Activated naive CD4-positive, alpha-beta T cell treated with Interleukin-2 at 50 U/mL for 16 hours (primary cell): ENCODE data around the gene DHX8.
"Not testable (repeated sequence)": the region's sequence is repeated elsewhere in the genome, so short reads cannot be mapped to it uniquely, and the experiment has no call there.

Experiments
- DNase-seq: peaks from one replicate; pipeline ENCODE4 v3.0.0-alpha.2; 2020

The DHX8 gene

DNA sequence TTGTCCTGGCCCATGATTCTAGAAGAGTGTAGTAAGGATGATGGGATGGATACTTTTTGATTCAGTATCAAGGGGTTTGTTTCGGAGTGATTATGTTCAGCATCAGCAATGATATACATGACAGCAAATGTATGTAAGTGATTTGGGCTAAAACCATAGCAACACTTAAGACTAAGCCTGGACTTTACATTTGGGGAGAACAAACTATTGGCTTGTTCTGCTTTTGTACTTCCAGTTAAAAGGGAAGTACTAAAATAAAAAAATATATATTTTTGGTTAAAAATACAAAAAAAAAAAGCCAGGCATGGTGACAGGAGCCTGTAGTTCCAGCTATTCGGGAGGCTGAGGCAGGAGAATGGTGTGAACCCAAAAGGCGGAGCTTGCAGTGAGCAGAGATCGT lies 20.5 kb upstream of the DHX8 start:
- DNase-seq = no peak

DNA sequence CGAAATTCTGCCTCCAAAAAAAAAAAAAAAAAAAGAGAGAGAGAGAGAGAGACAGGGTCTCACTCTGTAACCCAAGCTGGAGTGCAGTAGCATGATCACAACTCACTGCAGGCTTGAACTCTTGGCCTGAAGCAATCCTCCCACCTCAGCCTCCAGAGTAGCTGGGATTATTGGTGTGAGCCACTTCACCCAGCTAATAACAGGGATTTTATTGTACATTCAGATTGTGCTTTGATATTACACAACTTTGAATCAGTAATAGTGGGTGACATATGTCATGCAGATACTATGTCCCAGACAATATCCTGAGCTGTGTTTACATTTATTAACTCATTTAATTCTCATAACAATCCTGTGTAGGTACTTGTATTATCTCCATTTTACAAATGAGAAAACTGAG lies 19.7 kb upstream of the DHX8 start:
- no peak for DNase-seq

DNA sequence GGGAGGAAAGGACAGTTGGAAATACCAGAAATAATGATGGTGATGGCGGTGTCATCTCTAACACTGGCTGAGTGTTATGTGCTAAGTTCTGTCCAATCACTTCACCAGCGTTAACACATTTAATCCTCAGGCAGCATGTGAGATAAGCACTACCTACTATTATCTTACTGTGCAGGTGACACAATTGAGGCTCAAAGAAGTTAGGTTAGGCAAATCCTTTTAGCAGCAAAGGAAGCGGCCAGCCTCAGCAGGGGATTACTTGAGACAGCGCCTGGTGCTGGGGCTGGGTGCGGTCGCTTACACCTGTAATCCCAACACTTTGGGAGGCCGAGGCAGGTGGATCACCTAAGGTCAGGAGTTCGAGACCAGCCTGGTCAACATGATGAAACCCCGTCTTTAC lies 18.7 kb upstream of the DHX8 start:
- DNase-seq = no peak

DNA sequence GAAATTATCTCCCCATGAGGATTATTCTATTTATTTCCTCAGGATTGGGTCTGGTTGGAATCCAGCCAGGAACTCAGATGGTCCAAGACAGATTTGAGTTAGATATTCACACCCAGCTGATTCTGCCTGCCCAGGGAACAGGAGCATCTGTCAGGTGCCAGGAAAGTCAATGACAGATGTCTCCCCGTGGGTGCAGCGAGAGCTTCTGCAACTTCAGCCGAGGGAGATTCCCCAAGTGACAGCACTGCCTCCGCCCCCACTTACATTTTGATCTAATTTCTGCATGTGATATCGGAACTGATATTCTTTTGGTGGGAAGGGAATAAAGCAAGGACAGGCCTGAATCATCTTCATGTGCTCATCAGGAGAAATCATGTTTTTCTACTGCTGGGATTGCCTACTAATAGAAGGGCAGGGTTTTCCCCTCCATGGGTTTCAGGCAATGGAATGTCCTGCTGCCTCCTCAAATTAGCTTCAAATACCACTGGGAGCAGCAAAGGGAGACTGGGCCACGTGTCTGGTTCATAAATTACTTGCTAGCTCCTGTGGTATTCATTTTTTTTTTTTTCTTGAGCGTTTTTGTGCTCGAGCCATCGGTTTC lies 15.7 kb upstream of the DHX8 start:
- no peak for DNase-seq

DNA sequence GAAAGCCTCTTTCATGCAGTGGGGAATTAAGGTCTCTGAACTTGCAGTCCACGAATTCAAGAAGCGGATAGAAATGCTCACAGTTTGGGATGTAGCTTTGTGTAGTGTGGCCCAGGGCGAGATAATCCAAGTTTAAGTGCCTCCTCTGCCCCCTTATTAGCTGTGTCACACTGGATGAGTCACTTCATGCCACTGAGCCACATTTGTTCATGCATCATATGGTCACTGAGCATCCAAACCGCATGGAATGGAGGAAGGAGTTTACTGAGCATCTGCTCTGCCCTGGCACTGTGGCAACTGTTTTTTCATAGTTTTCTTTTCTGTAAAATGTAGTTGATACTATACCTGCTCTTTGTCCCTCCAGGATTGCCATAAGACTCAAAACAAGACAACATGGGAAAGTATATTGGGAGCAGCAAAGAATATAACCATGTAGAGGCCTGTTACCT lies 15.1 kb upstream of the DHX8 start:
- DNase-seq = no peak

DNA sequence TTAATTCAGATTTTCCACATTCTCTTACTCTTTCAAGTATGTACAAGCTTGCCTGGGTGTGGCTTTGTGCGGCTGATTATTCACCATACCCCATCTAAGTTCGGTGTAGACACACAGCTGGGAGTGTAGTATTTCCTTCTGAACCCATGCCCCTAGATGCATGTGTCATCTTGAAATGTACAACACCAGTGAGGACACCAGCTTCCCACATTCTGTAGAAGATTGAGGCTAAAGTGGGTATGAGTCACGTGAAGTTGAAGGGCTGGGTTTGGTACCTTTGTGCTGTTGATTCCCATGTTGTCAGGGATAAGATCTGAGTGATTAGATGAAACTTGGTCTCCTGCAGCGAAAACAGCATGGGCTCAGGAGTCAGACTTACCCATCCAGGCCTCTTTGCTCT lies 14.6 kb upstream of the DHX8 start:
- DNase-seq = no peak

DNA sequence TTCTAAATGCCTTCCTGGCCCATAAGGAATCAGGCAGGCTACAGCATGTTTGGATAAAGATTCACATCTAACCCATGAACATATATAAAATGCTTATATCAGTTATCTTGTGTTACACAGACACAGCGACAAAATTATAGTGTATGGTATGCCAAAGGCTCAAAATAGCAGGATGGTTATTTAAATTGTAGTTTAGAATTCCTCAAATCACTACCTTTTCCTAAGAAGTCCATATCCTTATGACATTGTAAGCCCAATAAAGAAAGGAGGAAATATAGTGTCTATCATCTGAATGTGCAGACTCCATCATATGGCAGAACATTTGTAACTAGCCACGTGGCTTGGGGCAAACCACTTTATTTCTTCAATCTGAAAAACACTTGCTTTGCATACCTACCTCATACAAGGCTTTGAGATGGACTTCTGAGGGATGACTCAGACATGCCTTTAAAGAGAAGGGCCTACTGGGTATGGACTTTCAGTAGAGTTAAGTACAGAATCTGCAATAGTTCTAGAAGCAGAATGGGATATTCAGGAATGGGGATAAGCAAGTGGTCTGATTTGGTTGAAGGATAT lies 12.1 kb upstream of the DHX8 start:
- DNase-seq = no peak

DNA sequence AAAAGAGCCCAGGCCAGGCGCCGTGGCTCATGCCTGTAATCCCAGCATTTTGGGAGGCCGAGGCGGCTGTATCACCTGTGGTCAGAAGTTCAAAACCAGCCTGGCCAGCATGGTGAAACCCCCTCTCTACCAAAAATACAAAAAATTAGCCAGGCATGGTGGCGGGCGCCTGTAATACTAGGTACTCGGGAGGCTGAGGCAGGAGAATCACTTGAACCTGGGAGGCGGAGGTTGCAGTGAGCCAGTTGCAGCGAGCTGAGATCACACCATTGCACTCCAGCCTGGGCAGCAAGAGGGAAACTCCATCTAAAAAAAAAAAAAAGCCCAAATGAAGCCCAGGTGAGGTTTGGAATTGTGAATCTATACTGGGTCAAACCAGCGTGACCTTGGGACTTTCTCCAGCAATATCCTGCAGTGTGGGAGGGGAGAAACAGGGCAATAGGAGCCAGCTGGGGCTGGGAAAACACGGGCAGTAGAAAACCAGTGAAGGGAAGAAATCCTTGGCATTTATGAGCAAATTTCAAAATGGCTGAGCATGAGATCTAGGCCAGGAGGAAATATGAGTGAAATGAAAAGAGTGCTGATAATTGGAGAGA lies 8.2 kb upstream of the DHX8 start:
- DNase-seq = no peak

DNA sequence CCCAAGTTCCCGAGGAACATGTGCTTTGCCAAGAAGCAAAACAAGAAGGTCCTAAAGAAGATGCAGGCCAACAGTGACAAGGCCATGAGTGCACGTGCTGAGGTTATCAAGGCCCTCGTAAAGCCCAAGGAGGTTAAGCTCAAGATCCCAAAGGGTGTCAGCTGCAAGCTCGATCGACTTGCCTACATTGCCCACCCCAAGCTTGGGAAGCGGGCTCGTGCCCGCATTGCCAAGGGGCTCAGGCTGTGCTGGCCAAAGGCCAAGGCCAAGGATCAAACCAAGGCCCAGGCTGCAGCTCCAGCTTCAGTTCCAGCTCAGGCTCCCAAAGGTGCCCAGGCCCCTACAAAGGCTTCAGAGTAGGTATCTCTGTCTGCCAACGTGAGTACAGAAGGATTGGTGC lies 7.5 kb upstream of the DHX8 start:
- DNase-seq = not testable (repeated sequence)

DNA sequence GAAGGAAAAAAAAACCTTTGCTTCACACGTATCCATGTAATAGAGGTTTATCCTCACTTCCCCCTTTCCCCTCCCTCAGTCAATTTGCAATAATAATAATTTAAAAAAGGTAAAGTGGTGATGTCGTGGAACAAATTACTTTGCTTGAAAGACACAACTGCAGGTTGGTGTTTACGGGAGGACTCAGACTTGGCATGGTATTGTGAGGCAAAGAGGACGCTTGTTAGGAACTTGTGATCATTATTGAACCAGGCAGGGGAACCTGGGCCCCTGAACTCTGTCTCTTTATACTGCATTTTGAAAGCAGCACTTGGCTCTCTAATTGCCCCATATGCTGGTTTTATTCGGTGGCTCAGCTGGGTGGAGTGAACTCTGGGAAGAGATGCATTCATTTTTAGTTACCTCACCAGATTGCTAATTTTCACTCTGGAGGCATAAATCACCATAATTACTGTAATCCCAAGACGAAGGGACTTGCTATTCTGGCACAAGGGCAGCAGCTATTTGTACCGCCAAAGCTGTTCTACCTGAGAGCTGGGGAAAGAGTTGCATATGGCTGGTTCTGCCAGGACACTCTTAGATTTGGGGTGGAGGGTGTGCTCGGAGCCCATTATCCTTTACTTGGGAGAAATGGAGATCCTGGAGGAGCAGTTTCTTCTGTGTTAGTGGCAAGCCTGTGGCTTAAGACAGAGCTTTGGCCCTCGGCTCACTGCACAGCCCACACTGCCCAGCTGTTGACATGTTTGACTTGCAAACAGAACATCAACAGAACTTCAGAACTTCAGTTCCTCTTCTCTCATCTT lies 5.7 kb upstream of the DHX8 start:
- DNase-seq = no peak

DNA sequence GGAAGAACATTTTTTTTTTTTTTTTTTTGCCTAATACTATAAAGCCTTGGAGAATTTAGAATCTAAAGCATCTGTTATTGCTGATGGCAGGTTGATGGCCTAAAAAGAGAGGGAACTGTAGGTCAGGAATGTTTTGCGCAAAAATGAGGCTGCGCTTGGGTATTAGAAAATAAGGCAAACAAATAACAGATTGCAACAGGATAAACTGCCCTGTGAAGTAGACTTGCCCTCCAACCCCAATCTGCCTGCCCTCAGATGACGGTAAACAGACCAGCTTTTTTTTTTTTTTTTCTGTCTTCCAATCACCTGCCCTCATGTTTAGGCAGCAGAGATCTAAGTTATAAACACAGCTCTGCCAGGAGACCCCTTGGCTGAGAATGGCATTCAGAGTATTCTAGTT lies 3.8 kb upstream of the DHX8 start:
- DNase-seq = no peak

DNA sequence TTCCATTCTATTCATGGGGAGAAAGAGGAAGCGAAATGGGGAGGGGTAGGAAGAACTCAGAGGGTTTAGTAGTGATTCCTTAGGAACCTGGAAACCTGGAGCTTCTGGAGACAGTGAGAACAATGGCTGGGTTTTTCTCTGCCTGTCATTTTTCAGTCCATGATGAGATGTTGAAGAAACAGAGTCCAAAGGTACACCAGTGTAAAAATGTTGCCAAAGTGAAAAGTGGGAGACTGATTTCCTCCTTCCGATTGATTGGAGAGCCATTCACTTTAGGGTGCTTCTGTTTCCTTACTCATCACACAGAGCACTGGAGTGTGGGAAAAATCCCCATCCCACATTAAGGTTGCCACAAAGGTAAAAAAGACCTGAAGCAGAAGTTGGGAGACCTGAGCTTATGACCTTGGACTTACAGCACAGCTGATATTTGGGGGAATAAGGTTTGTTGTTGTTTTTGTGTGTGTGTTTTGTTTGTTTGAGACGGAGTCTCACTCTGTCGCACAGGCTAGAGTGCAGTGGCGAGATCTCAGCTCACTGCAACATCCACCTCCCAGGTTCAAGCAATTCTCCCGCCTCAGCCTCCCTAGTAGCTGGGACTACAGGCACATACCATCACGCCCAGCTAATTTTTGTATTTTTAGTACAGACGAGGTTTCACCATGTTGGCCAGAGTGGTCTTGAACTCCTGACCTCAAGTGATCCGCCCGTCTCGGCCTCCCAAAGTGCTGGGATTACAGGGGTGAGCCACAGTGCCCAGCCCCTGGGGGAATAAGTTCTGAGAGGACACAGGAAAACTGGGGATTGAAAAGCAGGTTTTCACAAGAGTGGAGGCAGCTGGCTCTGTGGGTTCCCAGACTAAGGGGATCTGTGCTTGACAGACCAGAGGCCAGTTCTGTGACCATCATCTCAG lies 1.4 kb upstream of the DHX8 start:
- DNase-seq = no peak

DNA sequence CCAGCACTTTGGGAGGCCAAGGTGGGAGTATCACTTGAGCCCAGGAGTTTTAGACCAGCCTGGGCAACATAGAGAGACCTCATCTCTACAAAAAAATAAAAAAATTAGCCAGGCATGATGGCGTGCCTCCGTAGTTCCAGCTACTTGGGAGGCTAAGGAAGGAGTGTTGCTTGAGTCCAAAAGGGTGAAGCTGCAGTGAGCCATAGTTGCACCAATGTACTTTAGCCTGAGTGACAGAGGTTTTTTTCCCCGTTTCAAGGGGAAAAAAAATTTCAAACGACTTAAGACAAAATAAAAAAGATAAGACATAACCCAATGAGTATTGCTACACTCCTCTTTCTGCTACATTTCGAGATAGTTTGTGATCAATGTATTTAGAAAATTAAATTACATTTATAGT lies 6.8 kb downstream of the DHX8 start:
- DNase-seq = no peak

DNA sequence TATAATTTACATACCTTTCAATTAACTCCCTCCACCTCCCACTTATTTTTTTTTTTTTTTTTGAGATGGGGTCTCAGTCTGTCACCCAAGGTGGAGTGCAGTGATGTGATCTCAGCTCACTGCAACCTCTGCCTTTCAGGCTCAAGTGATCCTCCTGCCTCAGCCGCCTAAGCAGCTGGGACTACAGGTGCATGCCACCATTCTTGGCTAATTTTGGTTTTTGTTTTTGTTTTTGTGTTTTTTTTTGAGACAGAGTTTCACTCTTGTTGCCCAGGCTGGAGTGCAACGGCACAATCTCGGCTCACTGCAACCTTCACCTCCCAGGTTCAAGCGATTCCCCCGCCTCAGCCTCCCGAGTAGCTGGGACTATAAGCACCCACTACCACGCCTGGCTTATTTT lies 25.7 kb downstream of the DHX8 start:
- DNase-seq = not testable (repeated sequence)

DNA sequence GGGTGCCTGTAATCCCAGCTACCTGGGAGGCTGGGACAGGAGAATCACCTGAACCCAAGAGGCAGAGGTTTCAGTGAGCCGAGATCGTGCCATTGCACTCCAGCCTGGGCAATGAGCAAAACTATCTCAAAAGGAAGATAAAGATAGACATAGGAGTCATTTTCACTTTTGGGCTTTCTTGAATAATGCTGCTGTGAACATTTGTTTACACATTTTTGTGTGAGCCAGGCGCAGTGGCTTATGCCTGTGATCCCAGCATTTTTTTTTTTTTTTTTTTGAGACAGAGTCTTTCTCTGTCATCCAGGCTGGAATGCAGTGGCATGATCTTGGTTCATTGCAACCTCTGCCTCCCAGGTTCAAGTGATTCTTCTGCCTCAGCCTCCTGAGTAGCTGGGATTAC lies 27.4 kb downstream of the DHX8 start:
- DNase-seq = not testable (repeated sequence)

DNA sequence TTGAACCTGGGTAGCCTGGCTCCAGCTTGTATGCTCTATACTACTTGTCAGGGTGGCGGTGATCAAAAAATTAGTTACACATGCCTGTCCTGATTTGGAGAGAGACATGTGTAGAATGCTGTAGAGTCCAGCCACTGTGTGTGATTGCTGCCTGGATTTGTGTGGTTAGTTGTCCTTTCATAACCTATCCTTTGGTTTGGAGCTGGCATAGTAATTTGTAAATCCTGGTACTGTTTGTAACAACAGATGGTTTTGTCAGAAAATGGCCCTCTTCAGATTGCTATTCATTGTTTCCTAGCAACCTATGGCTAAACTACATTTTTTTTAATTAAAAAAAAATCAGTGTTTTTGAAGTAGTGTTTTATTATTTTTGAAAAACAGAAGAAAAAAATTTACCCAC lies 31.9 kb downstream of the DHX8 start:
- DNase-seq = no peak

DNA sequence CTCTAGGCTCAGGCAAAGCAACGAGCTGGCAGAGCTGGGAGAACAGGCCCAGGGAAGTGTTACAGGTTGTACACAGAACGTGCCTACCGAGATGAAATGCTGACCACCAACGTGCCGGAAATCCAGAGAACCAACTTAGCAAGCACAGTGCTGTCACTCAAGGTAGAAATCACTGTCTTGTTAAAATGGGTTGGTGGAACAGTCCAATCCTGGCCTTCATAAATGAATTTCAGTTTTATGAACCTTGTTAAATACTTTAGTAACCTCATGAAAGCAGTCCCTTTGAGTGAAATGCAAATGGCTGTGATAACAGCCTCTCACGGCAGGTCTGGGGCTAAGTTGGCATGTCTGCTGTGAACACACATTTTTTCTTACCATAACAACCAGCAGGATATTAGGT lies 33.4 kb downstream of the DHX8 start:
- DNase-seq = no peak

DNA sequence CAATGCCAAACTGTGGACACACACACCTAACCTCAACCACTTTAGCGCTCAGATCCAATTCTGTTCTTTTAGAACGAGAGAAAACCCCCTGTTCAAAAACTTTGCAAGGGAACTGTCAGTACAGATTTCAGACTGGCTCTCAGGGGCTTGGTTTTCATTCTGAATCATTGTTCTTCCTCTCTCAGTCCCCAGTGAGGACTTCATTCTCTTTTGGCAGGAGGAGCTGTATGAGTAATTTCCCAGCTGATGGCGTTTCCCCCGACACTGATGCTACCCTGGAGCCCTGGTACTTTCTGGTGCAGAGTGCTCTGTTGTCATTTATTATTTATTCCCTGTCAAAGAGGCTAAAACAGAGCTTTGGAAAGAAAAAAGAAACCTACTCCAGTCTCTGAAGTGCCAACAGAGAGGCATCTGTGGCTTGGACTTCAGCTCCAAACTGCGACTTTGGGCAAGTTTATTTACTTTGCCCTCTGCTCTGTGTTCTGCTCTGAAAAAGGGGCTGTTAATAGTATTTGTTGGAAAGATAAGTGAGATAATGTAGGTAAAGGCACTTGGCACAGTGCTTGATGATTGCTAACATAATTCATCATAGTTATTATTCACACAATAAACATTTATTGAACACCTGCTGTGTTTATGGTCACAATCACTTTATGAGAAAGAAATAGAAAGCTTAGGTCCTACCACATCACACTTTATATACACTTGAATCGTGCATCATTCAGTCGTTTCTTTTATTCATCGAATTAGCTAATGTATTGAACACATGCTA lies 34.0 kb downstream of the DHX8 start:
- no peak for DNase-seq

DNA sequence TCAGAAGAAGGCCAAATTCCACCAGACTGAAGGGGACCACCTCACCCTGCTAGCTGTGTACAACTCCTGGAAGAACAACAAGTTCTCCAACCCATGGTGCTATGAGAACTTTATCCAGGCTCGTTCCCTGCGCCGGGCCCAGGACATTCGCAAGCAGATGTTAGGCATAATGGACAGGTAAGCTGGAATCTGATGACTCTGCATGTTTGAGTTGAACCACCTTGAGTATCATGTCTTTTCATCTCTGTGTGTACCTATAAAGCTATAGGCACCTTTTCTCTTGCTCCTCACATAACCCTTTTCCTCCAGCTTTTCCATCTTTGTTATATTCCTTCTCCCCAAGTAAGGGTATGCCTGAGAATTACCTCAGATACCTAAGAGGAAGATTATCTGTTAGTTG lies 37.6 kb downstream of the DHX8 start:
- DNase-seq = no peak

DNA sequence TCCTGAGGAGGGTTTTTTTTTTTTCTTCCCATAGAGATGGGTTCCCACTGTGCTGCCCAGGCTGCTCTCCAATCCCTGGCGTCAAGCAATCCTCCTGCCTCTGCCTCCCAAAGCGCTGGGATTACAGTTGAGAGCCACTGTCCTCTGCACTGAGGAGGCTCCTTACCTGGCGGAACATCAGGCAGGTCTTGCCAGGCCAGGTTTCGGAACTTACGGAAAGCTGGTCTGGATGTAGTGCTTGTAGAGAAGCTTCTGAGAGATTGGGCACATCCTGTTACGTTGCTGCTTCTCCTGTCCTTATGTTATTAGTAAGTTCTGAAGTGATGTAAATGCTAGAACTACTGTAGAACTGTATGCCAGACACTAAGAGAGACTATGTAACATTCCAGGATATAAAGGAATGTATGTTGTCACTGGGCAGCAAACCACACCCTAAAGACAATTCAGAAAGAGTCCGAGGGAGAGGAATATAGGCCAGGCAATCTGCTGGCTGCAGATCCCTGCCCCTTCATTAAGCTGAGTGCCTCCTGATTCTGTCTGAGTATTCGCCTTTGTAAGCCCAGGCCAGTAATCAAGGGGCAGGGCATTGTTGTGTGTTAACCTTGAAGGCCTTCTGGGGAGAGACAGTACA lies 41.3 kb downstream of the DHX8 start:
- DNase-seq = no peak

DNA sequence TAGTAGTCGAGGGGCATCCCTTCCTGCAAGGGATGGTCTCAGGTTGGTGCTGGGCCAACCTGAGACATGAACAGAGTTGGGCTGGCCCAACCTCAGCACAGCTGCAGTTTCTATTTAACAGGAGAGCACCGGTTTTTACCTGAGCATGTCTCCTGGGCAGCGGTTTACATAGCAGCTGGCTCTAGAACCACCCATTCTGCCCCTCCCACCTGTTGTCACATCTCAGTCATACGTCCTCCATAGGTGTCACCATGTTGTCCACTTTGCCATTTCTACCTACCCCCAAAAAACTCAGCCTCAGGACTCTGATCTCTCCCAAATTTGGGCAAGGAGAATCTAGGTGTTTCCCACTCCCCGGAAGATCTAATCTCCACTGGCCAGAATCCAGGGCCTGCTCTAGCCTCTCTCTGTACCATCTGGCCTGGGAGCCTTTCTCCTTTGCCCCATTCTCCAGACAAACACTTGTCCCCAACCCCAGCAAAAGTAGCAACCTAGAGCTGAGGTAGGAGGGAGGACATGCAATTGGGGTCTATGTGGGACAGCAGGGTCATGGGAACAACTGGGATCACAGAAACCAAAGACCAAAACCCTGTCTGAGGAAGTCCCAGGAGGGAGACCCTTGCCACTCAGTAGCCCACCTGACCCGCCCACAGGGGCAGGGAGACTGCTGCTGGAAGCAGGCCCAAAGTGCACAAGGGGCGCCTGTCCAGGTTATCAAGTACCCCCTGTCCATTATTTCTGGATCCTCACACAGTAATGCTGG lies 43.3 kb downstream of the DHX8 start:
- DNase-seq = no peak
